Skeletal muscle satellite cell (primary cell): ENCODE results near the gene TRAF7.

Experiments
- H3K27me3 ChIP-seq: 2 replicates; pipeline ENCODE4 v1.7.0; 2013; ENCODE audit warnings: low read length; ENCODE audit not compliant: control insufficient read depth, insufficient read depth
- H3K36me3 ChIP-seq: 2 replicates; pipeline ENCODE4 v1.7.0; 2013; ENCODE audit warnings: mild to moderate bottlenecking, control low read depth, low read length; ENCODE audit not compliant: insufficient read depth
- H3K4me1 ChIP-seq: 2 replicates; pipeline ENCODE4 v1.7.0; 2013; ENCODE audit warnings: low read length; ENCODE audit not compliant: control insufficient read depth, insufficient read depth
- H3K4me2 ChIP-seq: 2 replicates; pipeline ENCODE4 v1.7.0; 2013; ENCODE audit warnings: mild to moderate bottlenecking, low read length
- H3K4me3 ChIP-seq: 2 replicates; pipeline ENCODE4 v1.7.0; 2013; ENCODE audit warnings: low read length
- H3K9ac ChIP-seq: 2 replicates; pipeline ENCODE4 v1.7.0; 2013; ENCODE audit warnings: mild to moderate bottlenecking, low read depth, low read length, moderate library complexity
- H3K9me3 ChIP-seq: replicated peaks from 2 replicates; pipeline ENCODE4 v1.7.0; 2013; ENCODE audit warnings: mild to moderate bottlenecking, control low read depth, low read length

The TRAF7 gene

GRCh38 chr16:2180962-2181923, 25.7 kb downstream of the TRAF7 start:
- H3K4me2 ChIP-seq: no peak overlapping the region
- H3K9me3 ChIP-seq: no peaks in the 10 kb centered on the region
- peaks cover 13% of the 10 kb centered on the region for H3K36me3 ChIP-seq
- peaks cover 3% of the 10 kb centered on the region for H3K27me3 ChIP-seq
- H3K4me3 ChIP-seq: no peak overlapping the region
- H3K4me1 ChIP-seq: no peaks in the 10 kb centered on the region
- no peak overlapping the region for H3K9ac ChIP-seq

- Histone ChIP-seq H3K4me3 (no peak overlapping the region), H3K27me3 (peaks cover 3% of the 10 kb centered on the region), H3K4me2 (no peak overlapping the region), H3K4me1 (no peaks in the 10 kb centered on the region), H3K36me3 (peaks cover 8% of the 10 kb centered on the region), H3K9me3 (no peaks in the 10 kb centered on the region), H3K9ac (no peak overlapping the region)
These were observed 26.4 kb downstream of the TRAF7 start for GRCh38 chr16:2181952-2182351.

DNA sequence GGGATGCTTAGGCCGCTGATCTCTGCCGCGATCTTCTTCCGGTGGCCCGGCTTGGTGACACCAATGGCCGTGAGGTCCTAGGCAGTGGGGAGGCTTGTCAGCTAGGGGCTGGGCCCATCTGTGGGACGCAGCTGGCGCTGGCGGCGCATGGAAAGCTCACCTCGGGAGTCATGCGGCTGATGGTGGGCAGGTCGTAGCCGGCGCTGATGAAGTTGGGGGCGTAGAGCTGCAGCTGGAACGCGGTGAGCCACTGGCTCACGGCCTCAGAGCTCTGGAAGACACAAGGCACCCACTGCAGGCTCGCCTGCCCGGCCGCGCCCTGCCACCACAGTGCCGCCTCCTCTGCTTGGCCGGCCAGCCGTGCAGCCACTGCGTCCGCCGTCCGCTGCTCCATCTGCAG, 28.1 kb downstream of the TRAF7 start:
- Histone ChIP-seq H3K4me1 (no peaks in the 10 kb centered on the region), H3K4me3 (no peak overlapping the region), H3K9ac (no peak overlapping the region), H3K36me3 (no peaks in the 10 kb centered on the region), H3K27me3 (peaks cover 3% of the 10 kb centered on the region), H3K4me2 (no peak overlapping the region), H3K9me3 (no peaks in the 10 kb centered on the region)

DNA sequence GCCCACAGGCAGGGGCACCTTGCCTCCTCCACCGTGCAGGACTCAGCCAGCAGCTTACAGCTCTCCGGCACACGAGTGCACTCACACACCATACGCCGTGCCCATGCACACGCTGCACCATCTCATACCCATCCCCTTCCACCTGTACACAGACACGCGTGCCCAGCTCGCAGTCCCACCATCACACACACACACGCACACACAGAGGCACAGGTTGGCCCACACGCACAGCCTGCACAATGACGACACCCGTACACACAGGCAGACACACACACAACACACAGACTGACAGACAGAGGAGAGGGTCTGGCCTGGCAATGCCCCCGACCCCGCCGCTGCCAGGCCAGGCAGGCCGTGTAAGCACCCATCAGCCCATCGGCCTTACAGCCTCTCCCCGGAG, 28.8 kb downstream of the TRAF7 start:
- Histone ChIP-seq H3K4me1 (no peaks in the 10 kb centered on the region), H3K4me2 (no peak overlapping the region), H3K4me3 (no peak overlapping the region), H3K27me3 (peaks cover 3% of the 10 kb centered on the region), H3K36me3 (no peaks in the 10 kb centered on the region), H3K9me3 (no peaks in the 10 kb centered on the region), H3K9ac (no peak overlapping the region)

DNA sequence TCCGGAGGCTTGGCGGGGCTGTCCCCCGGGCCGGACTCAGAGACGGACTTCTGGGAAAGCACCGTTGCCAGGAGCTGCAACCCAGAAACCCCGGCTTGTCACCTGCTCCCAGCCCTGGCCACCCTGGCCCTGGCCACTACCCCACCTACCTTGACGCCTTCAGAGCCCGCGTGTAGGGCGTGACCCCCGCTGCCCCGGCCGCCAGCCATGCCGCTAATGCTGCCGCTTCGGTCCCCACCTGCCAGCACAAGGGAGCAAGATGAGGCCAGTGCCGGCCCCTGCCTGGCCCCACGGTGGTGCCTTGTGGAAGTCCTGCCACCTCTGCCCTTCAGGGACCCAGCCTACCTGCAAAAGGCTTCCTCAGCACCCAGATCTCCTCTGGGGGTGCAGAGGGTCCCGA, 29.4 kb downstream of the TRAF7 start:
- Histone ChIP-seq H3K9ac (no peak overlapping the region), H3K4me1 (no peaks in the 10 kb centered on the region), H3K4me3 (no peak overlapping the region), H3K9me3 (no peaks in the 10 kb centered on the region), H3K36me3 (no peaks in the 10 kb centered on the region), H3K27me3 (peaks cover 3% of the 10 kb centered on the region), H3K4me2 (no peak overlapping the region)

GRCh38 chr16:2186064-2186463, 30.5 kb downstream of the TRAF7 start:
- H3K36me3 ChIP-seq: no peaks in the 10 kb centered on the region

DNA sequence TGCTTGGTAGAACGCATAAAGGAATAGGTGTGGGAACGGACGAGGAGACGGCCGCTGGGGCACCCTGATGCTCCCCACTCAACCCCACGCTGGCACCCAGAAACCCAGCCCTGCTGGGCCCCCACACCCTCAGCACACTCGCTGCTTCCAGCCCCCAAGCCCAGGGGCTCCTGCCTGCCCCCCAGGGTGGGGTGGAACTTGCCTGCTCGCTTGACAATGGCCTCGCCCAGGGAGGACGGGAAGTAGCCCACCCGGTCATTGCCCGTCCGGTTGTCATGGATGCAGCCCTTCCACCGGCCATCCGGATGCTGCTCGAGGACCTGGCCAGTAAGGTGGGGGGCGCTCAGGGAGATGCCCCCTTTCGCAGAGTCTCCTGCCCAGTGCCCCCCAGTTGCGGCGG, 30.9 kb downstream of the TRAF7 start:
- Histone ChIP-seq H3K9ac (no peak overlapping the region), H3K4me3 (no peak overlapping the region), H3K27me3 (peaks cover 3% of the 10 kb centered on the region)

More at GRCh38 chr16:2186064-2186463, 30.5 kb downstream of the TRAF7 start:
- peaks cover 3% of the 10 kb centered on the region for H3K27me3 ChIP-seq
- H3K4me1 ChIP-seq: no peaks in the 10 kb centered on the region
- no peak overlapping the region for H3K9ac ChIP-seq
- no peak overlapping the region for H3K4me3 ChIP-seq
- no peaks in the 10 kb centered on the region for H3K9me3 ChIP-seq
- no peak overlapping the region for H3K4me2 ChIP-seq

GRCh38 chr16:2187212-2187611, 31.6 kb downstream of the TRAF7 start:
- Histone ChIP-seq H3K9ac (no peak overlapping the region), H3K4me1 (no peaks in the 10 kb centered on the region), H3K9me3 (no peaks in the 10 kb centered on the region), H3K27me3 (peaks cover 3% of the 10 kb centered on the region), H3K36me3 (no peaks in the 10 kb centered on the region), H3K4me2 (no peak overlapping the region), H3K4me3 (no peak overlapping the region)

More for the DNA sequence above, 30.9 kb downstream of the TRAF7 start:
- no peaks in the 10 kb centered on the region for H3K9me3 ChIP-seq
- no peak overlapping the region for H3K4me2 ChIP-seq
- H3K36me3 ChIP-seq: no peaks in the 10 kb centered on the region
- H3K4me1 ChIP-seq: no peaks in the 10 kb centered on the region

GRCh38 chr16:2188395-2188794, 32.8 kb downstream of the TRAF7 start:
- H3K9ac ChIP-seq: no peak overlapping the region
- H3K27me3 ChIP-seq: peaks cover 3% of the 10 kb centered on the region
- no peaks in the 10 kb centered on the region for H3K36me3 ChIP-seq
- no peaks in the 10 kb centered on the region for H3K4me1 ChIP-seq
- no peaks in the 10 kb centered on the region for H3K9me3 ChIP-seq
- no peak overlapping the region for H3K4me3 ChIP-seq
- H3K4me2 ChIP-seq: no peak overlapping the region

DNA sequence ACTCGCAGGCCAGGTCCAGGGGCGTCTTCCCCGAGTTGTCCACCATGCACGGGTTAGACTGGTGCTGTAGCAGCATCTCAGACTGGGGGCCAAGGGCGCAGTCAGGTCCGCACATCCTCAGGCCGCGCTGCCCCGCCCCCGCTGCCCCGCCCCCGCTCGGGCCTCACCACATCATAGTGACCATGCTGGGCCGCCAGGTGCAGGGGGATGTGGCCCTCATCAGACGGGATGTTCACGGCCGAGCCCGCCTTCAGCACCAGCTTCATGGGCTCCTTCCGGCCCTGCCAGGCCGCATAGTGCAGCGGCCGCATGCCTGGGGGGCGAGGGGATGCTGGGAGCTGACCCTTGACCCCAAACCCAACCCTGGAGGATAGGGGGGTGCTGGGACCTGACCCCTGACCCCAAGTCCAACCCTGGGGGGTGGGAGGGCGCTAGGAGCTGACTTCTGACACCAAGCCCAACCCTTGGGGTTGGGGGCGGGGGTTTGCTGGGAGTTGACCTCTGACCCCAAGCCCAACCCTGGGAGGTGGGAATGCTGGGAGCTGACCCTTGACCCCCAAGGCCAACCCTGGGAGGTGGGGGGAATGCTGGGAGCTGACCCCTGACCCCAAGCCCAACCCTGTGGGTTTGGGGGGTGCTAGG, 33.8 kb downstream of the TRAF7 start:
- peaks cover 2% of the 10 kb centered on the region for H3K27me3 ChIP-seq
- H3K9me3 ChIP-seq: no peaks in the 10 kb centered on the region
- H3K4me2 ChIP-seq: no peak overlapping the region
- H3K4me3 ChIP-seq: no peak overlapping the region
- H3K36me3 ChIP-seq: no peaks in the 10 kb centered on the region
- no peaks in the 10 kb centered on the region for H3K4me1 ChIP-seq
- H3K9ac ChIP-seq: no peak overlapping the region

- Histone ChIP-seq H3K9ac (no peak overlapping the region), H3K27me3 (peaks cover 6% of the 10 kb centered on the region), H3K36me3 (no peaks in the 10 kb centered on the region)
These were observed 34.5 kb downstream of the TRAF7 start for GRCh38 chr16:2190002-2190658.

More at GRCh38 chr16:2190002-2190658, 34.5 kb downstream of the TRAF7 start:
- no peak overlapping the region for H3K4me2 ChIP-seq
- H3K9me3 ChIP-seq: no peaks in the 10 kb centered on the region
- no peak overlapping the region for H3K4me3 ChIP-seq
- H3K4me1 ChIP-seq: no peaks in the 10 kb centered on the region
